Endothelial cell of umbilical vein (primary cell): Measurements from ENCODE around the gene BHLHE23. TPM values are rescaled to one million over a fixed set of nuclear protein-coding genes. Genes with fewer than 3 reads are reported as not detected.

Experiments
- BruUV-seq: library from RNA; stranded (reverse); fragments of 400-500 nt; replicated peaks from 2 replicates; lab custom pipeline; 2021; lab: Mats Ljungman, UMichigan
- CTCF ChIA-PET: fragments of 300-600, 350-600 bp; sonication (Branson Sonifier 250); formaldehyde crosslinking; loops from one replicate; lab custom pipeline; 2021; ENCODE audit warnings: antibody characterized with exemption, inconsistent platforms; lab: Charles Lee
- POLR2A ChIA-PET: fragments of 300-600, 350-600 bp; sonication (Branson Sonifier 250); formaldehyde crosslinking; loops from one replicate; lab custom pipeline; 2021; ENCODE audit warnings: antibody characterized with exemption, inconsistent platforms; lab: Charles Lee
- DNase-seq: peaks from one replicate; pipeline ENCODE4 v3.0.0-alpha.2; 2011; ENCODE audit warnings: low read depth, low spot score
- FAIRE-seq: peaks from 2 replicates; lab custom pipeline; 2011; peaks lifted over from hg19 to GRCh38; lab: Jason Lieb, UNC
- H2AFZ ChIP-seq: 2 replicates; pipeline ENCODE4 v1.6.0; 2012; ENCODE audit warnings: low read depth, low read length, control low read depth, inconsistent platforms
- H3K27ac ChIP-seq: 2 replicates; pipeline ENCODE4 v1.5.1; 2011; ENCODE audit warnings: low read depth, mild to moderate bottlenecking, control low read depth, low read length, moderate library complexity; ENCODE audit not compliant: insufficient read depth
- H3K27me3 ChIP-seq, 2 experiments: 2 replicates each; pipeline versions ENCODE4 v1.6.0 to v1.6.1; 2011; ENCODE audit warnings: low read length in 2 of 2, mixed read lengths in 1 of 2; ENCODE audit not compliant: control insufficient read depth in 2 of 2, insufficient read depth in 2 of 2
- H3K36me3 ChIP-seq, 2 experiments: 2 replicates in 1 of 2; 3 replicates in 1 of 2; pipeline ENCODE4 v1.5.1; 2011; ENCODE audit warnings: low read length in 2 of 2, mild to moderate bottlenecking in 1 of 2, moderate library complexity in 1 of 2; ENCODE audit not compliant: control insufficient read depth in 2 of 2, insufficient read depth in 2 of 2; ENCODE audit errors: extremely low read depth in 1 of 2
- H3K4me1 ChIP-seq: 3 replicates; pipeline ENCODE4 v1.5.1; 2011; ENCODE audit warnings: mild to moderate bottlenecking, low read length; ENCODE audit not compliant: control insufficient read depth, insufficient read depth; ENCODE audit errors: extremely low read depth
- H3K4me2 ChIP-seq: 2 replicates; pipeline ENCODE4 v1.6.1; 2011; ENCODE audit warnings: low read length, control low read depth, mixed read lengths; ENCODE audit not compliant: insufficient read depth
- H3K4me3 ChIP-seq, 3 experiments: fragments of 200-600 bp in 1 of 3; sonication (generic), shearing (Covaris generic) in 1 of 3; replicated peaks in 1 of 3; 2 replicates each; pipeline ENCODE4 v1.5.1; 2011 to 2016; ENCODE audit warnings: control low read depth in 3 of 3, low read length in 3 of 3, mild to moderate bottlenecking in 2 of 3, inconsistent platforms in 1 of 3, low read depth in 1 of 3, moderate library complexity in 1 of 3; ENCODE audit not compliant: insufficient read depth in 1 of 3
- H3K79me2 ChIP-seq: 2 replicates; pipeline ENCODE4 v1.6.0; 2012; ENCODE audit warnings: low read length, inconsistent platforms; ENCODE audit not compliant: control insufficient read depth, insufficient read depth
- H3K9ac ChIP-seq: replicated peaks from 2 replicates; pipeline ENCODE3; 2011; ENCODE audit warnings: low read length, control low read depth; ENCODE audit not compliant: insufficient read depth; ENCODE audit errors: extremely low read depth
- H3K9me1 ChIP-seq: replicated peaks from 3 replicates; pipeline ENCODE4 v1.6.0; 2011; ENCODE audit warnings: mild to moderate bottlenecking, low read length; ENCODE audit not compliant: control insufficient read depth, insufficient read depth; ENCODE audit errors: extremely low read depth
- H3K9me3 ChIP-seq: replicated peaks from 2 replicates; pipeline ENCODE4 v1.5.1; 2012; ENCODE audit warnings: low read length, inconsistent platforms; ENCODE audit not compliant: control insufficient read depth, insufficient read depth
- H4K20me1 ChIP-seq: replicated peaks from 2 replicates; pipeline ENCODE3; 2011; ENCODE audit warnings: mild to moderate bottlenecking, low read length; ENCODE audit not compliant: control insufficient read depth, insufficient read depth; ENCODE audit errors: extremely low read depth
- CTCF ChIP-seq, 2 donors: IDR thresholded peaks; 1 replicate in 1 of 2; 2 replicates in 1 of 2; pipeline ENCODE4 v1.5.1; 2011; ENCODE audit warnings: low read length in 2 of 2, mild to moderate bottlenecking in 2 of 2, moderate library complexity in 2 of 2, control low read depth in 1 of 2, inconsistent platforms in 1 of 2, low read depth in 1 of 2; ENCODE audit not compliant: insufficient read depth in 1 of 2; ENCODE audit errors: extremely low read depth in 1 of 2
- EZH2 ChIP-seq: IDR thresholded peaks from 2 replicates; pipeline ENCODE4 v1.6.1; 2012; ENCODE audit warnings: borderline replicate concordance, low read depth, mild to moderate bottlenecking, moderate library complexity, low read length, inconsistent platforms; ENCODE audit not compliant: severe bottlenecking
- FOS ChIP-seq: IDR thresholded peaks from 2 replicates; pipeline ENCODE4 v1.6.1; 2011; ENCODE audit warnings: mild to moderate bottlenecking, low read length, moderate library complexity, borderline replicate concordance; ENCODE audit not compliant: insufficient read depth
- GATA2 ChIP-seq: IDR thresholded peaks from 2 replicates; pipeline ENCODE4 v1.7.0; 2011; ENCODE audit warnings: low read depth, mild to moderate bottlenecking, moderate library complexity, mixed read lengths, low read length; ENCODE audit not compliant: insufficient read length, insufficient read depth
- JUN ChIP-seq: IDR thresholded peaks from 2 replicates; pipeline ENCODE4 v1.6.1; 2011; ENCODE audit warnings: borderline replicate concordance, low read depth; ENCODE audit not compliant: insufficient read length, insufficient read depth
- MAX ChIP-seq: IDR thresholded peaks from 2 replicates; pipeline ENCODE4 v1.6.1; 2011; ENCODE audit not compliant: insufficient read depth, insufficient read length
- MYC ChIP-seq: IDR thresholded peaks from one replicate; pipeline ENCODE4 v1.6.1; 2011; ENCODE audit warnings: mild to moderate bottlenecking, low read depth, low read length
- POLR2A ChIP-seq: IDR thresholded peaks from 2 replicates; pipeline ENCODE4 v1.6.1; 2012; ENCODE audit warnings: low read depth, mild to moderate bottlenecking, control low read depth, low read length
- POLR2AphosphoS5 ChIP-seq: IDR thresholded peaks from 2 replicates; pipeline ENCODE4 v1.6.1; 2012; ENCODE audit warnings: low read depth, mild to moderate bottlenecking, control low read depth, low read length, moderate library complexity; ENCODE audit not compliant: insufficient read depth
- dilution Hi-C: fragments of 300-500 bp; cut with MboI; formaldehyde crosslinking; loops from one replicate; pipeline ENCODE4 v1.15.0; 2019; ENCODE audit warnings: low sequenced_read_pairs; ENCODE audit not compliant: extremely low pct_ligation_motif_present
- intact Hi-C: fragments of 100-400 bp; cut with micrococcal nuclease; formaldehyde crosslinking; loops from one replicate; pipeline ENCODE4 v1.10.0; 2022
- polyA plus RNA-seq, 4 experiments: library from polyadenylated mRNA; depleted of rRNA in 3 of 4; stranded (reverse) in 3 of 4; unstranded in 1 of 4; fragments of >200 nt; gene quantifications; 2 replicates each; pipeline versions ENCODE4 v1.2.1 to v1.2.3, GENCODE V29; 2011 to 2012; ENCODE audit warnings: missing spikeins in 1 of 4
- total RNA-seq: library from RNA; stranded (reverse); gene quantifications from 2 replicates; pipeline ENCODE4 v1.2.3, GENCODE V29; 2021

The BHLHE23 gene
- total and polyA plus RNA-seq, 2 donors (not counting 3 experiments of a cell fraction or from before 2014, with no cell fraction given) = not detected

GRCh38 chr20:62963614-62964397, 43.0 kb downstream of the BHLHE23 start:
- H3K36me3 ChIP-seq = peaks cover 5 to 7% of the 10 kb centered on the region in 2 experiments
- ChIA-PET POLR2A (no interaction called here), CTCF (interaction anchor here (0.7 kb wide), 1 partner anchor 9 kb away, joined by 4 read pairs; no protein-coding TSS in a partner anchor)
- BruUV-seq = no TSS peak
- DNase-seq (no peak), FAIRE-seq (no peak)
- dilution Hi-C loops (no loop called here), intact Hi-C loops (no loop called here)
- no peak overlapping the region for H2AFZ ChIP-seq
- H3K9me1 ChIP-seq = no peaks in the 10 kb centered on the region
- H3K4me3 ChIP-seq = no peak overlapping the region
- H3K27me3 ChIP-seq = no peaks in the 10 kb centered on the region
- H3K79me2 ChIP-seq = no peaks in the 10 kb centered on the region
- H4K20me1 ChIP-seq = no peaks in the 10 kb centered on the region
- no peak overlapping the region for H3K27ac ChIP-seq
- TF ChIP-seq CTCF (IDR thresholded peaks at IDR 0.05; ENCODE audit: extremely low read depth in 1 of 2, insufficient read depth in 1 of 2, low read depth in 1 of 2, low read length in 2 of 2) (no peak), POLR2A (no peak), MYC (no peak), EZH2 (no peak), JUN (no peak), FOS (no peak), MAX (no peak), GATA2 (no peak), POLR2AphosphoS5 (no peak)
- H3K4me2 ChIP-seq = no peak overlapping the region
- H3K4me1 ChIP-seq = no peaks in the 10 kb centered on the region
- no peak overlapping the region for H3K9ac ChIP-seq
- H3K9me3 ChIP-seq = no peaks in the 10 kb centered on the region
